Nucleus accumbens (tissue), 56 donors: ENCODE measurements around the gene ZNF497.
A peak's percentile ranks its signal among the peaks of the same experiment; 100 is the strongest.

Experiments
- DNase-seq, 56 donors: peaks; one replicate each; lab custom pipeline; 2025; lab: John Stamatoyannopoulos, UW

Gene ZNF497

GRCh38 chr19:58372311-58373133 is 10.0 kb upstream of the ZNF497 start:
- peak in 2 of 56 donors; percentile 8 to 14 for DNase-seq

DNA sequence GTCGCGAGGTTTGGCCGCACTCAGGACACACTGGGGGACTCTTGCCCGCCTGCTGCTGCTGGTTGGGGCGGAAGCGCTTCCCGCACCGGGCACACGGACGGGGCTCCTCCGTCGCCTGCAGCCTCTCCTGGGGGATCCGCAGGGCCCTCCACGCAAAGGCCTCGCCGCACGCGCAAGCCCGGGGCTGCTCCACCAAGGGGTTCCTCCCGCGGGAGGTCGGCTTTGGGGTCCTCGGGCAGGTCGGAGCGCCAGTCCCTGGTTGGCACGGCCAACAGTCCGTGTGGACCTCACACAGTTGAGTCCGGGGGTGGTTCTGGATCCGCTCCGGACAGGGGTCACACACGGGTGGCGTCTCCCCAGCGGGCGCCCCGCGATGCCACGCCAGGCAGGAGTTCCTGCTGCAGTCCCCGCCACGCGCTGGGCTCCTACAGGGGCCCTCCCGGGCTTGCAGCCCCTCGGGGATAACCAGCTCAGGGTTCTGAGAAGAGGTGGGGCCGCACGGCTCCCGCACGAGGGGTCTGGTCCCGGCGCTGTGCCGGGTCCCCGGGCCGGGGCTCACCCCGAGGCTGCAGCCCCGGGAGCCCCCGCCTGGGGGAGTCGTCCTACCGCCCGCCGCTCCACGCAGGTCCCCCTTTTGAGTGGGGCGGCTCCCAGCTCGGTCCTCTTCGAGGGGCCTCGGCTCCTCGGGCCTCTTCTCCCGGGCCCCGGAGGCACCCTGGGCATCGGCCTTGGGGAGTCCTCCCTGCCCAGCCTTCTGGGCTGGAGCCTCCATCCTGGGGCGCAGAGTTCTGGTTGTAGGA is 6.2 kb upstream of the ZNF497 start:
- no peak for DNase-seq

DNA sequence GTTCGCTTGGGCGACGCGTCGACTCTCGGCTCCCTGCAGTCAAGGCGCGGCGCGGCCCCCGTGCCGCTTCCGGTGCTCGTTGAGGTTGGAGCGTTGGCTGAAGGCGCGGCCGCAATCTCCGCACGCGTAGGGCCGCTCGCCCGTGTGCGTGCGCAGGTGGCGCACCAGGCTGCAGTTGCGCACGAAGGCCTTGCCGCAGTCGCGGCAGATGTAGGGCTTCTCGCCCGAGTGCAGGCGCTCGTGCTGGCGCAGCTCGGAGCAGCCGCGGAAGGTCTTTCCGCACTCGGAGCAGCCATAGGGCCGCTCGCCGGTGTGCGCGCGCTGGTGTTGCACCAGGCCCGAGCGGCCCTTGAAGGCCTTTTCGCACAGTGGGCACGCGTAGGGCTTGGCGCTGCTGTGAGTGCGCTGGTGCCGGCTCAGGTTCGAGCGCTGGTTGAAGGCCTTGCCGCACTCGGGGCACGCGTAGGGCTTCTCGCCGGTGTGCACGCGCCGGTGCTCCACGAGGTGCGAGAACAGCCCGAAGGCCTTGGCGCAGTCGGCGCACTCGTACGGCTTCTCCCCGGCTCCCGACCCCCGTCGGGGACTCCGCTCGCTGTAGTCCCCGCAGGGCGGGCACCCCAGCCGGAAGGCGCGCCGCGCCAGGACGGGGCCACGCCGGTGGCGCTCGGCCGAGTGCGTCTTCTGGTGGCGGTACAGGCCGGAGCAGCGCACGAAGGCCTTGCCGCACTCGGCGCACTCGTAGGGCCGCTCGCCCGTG is 5.3 kb upstream of the ZNF497 start:
- DNase-seq = no peak

DNA sequence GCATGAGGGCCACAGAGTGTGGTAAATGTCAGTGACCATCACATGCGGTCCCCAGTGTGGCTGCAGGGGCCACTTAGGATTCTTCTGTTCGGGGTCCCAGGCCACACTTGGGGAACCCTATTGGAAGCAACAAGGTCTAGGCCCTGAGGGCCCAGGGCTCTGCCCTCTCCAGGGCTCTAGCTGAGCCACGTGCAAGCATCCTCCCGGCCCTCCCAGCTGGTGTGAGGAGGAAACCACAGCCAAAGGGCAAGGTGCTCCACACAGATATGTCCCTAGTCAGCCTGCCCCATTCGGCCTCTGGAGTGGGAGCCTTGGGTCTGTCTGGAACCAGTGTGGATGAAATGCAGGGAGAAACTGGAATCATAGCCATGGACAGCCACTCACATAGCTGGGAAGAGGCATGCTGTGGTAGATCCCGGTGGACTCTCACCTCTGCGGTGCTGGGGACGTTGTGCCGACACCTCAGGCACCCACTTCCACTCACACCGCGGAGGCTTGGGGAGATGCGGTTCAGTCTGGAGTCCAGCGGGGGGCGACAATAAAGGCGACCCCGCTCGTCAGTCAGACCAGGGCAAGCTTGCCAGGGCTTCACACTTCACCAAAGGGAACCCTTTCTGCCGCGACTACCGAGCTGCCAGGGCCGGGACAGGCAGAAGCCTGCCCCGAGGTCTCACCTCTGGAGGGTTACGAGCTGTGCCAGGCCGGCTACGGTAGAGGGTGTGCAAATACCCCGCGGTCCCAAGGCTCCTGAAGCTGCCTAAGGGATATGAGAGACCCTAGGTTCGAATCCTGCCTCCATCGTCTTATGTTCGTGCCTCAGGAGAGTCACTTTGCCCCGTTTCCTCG is 4.3 kb upstream of the ZNF497 start:
- no peak for DNase-seq

GRCh38 chr19:58364146-58364545 is 1.6 kb upstream of the ZNF497 start:
- DNase-seq = no peak

DNA sequence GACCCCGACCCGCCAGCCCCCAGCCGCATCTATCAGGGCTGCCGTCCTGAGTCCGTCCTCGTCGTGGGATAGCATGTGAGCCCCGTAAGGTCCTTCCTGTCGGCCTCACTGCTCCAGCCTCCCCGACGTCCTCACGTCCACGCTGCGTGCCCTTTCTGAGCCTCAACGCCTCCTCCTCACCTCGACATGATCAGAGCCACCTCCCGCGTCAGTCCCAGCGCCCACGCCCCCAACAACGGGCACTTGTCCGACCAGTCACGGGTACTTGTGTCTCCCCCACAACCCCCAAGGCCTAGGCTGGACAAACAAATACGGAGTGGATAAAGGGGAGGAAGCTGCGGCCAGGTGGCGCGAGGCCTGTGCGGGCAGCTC is 665 bp downstream of the ZNF497 start:
- peak in 18 of 56 donors; percentile 30 to 75 (median 60) for DNase-seq

DNA sequence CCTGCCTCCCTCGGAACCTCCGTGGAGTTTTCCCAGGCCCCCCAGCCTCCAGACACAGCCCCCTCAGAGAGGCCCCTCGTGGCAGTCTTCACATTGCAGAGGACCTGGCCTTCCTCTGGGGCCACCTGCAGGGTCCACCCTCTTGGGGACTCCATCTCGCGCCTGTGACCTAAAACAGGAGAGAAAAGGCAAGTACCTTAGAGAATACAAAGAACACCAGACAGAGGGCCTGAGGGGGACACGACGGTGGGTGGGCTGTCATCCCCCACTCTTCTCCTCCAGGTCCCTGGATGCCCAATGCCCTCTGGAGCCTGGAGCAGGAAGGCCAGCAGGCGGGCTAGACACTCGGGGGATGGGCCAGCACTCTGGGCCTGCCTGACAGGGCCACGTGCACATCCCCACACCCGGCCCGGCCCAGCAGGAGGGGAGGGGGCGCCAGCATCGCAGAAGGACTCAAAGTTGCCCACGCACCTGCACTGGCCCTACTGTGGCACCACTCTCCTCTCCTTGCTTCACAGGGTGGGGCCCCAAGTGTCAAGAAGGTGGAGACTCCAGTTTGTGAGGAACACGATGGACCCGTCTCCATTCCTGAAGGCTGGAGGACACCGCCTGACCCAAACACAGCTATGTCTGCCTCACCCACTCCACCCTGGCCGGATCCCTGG is 4.9 kb downstream of the ZNF497 start:
- DNase-seq = no peak

GRCh38 chr19:58356766-58357480 is 5.6 kb downstream of the ZNF497 start:
- no peak for DNase-seq

- no peak for DNase-seq
These were observed 6.4 kb downstream of the ZNF497 start for GRCh38 chr19:58355908-58356765.

GRCh38 chr19:58355215-58355796 is 7.2 kb downstream of the ZNF497 start:
- DNase-seq = peak in 2 of 56 donors; percentile 8

DNA sequence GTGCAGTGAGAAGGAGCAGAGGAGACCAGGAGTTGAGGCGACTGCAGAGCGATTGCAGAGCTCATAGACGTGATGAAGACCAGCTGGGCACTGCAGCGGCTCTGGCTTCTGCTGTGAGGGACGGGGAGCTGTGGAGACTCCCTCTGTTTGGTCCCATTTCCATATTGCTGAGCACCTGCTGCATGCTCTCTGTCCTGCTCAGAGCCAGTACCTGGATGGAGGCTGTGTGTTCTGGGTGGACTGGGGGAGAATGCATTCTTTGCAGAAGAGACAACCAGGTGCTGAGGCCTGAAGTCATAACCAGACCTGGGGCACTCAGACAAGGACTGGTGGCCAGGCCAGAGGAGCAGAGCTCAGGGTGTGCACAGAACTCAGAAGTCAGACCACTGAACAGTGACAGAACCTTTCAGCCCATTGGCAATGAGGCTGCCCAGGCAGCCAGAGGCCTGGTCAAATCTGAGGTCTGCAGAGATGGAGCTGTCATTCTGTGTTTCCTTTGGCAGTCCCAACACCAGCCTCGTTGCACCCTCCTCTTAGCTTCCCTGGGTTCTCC is 8.0 kb downstream of the ZNF497 start:
- no peak for DNase-seq

DNA sequence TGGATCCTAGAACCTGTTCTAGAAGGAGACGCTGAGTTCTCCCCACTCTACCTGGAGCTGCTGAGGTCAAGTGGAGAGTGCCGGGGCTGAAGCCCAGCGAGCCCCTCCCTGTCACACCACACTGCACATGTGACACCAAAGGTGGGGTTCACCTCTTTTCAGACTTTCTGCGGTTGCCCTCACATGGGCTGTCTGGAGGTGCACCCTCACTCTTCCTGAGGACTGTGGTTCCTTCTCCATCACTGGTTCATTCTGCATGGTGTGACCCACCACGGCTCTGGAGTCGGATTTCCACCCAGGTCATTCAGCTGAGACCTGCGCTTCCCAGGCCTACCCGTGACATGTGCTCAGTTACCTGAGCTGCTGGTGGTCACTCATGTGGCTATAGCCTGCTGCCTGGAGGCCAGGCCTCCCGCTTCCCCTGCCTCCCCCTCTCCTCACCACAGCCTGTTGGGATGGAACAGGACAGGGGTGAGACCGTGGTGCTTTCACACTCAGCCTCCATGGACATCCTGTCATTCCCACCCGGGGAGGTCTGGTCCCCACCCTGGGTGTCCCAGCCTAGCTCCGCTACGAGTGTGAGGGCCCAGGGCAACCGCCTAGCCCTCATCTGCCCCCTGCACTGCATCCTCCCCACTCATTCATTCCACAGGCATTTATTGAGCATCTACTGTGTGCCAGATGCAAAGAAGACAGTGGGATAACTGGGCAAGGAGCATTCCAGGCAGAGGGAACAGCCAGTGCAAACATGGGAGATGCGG is 8.7 kb downstream of the ZNF497 start:
- no peak for DNase-seq

DNA sequence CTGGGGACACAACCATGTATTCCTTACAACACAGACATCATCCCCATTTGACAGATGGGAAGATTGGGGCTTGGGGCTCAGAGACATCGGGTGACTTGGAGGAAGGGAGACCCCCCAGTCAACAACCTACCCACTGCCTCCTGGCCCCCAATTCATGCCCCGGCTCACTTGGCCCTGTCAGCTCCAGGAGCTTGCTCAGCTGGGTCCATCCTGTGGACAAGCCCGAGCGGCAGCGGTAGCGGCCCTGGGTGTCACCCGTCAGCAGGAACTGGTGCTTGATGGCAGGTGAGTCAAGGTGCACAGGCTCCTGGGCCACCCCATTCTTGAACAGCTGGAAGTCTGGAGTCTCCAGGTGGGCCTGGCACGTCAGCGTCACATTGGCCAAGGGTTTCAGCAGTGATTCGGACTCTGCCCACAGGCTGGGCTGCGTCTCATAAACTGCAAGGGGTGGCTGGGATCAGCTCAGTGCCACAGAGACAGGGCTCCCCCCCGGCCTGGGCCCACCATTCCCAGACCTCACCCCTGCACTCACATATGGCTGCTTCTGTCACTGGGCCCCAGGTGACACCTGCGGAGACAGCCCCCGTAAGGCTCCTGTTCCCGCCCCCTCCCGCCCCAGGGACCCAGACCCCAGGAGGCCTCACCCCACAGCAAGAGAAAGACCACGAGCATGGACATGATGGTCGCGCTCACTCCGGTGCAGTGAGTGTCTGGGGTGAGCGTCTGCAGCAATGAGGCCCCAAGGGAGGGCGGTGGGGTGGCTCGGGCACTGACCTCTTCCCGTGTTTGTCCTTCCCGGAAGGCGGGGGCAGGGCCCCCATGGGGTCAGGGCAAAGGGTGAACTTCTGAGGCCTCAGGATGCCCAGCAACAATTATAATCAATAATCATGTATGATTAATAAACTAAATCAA is 9.5 kb downstream of the ZNF497 start, which contains the start of gene A1BG:
Gene A1BG (minus strand): TSS at position 733 of the 912 bp plus-strand sequence. CDS start 55 bp downstream, at position 678.
- no peak for DNase-seq

GRCh38 chr19:58351990-58352755 is 10.4 kb downstream of the ZNF497 start:
- no peak for DNase-seq

DNA sequence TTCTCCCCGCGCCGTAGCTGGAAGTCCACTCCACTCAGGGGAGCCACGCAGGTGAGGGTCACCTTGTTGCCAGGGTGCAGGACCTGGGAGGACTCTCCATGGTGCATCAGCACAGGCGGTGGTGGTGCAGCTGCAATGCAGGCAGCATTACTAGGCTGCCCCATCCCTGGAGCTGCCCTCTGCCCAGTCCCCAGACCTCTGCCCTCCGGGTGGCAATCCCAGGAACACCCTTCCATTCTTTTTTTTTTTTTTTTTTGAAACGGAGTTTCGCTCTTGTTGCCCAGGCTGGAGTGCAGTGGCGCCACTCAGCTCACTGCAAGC is 11.0 kb downstream of the ZNF497 start:
- DNase-seq = no peak
